ENCODE measurements around the gene GLYATL1.

Gene GLYATL1

GRCh38 chr11:58926695-58927094, 12.6 kb upstream of the GLYATL1 start:
- Histone ChIP-seq H3K36me3 (ENCODE audit: insufficient read depth, insufficient read length, low read length) (no peaks in the 10 kb centered on the region), H3K9ac (ENCODE audit: insufficient read length, low read depth) (no peak overlapping the region), H3K4me3 (ENCODE audit: insufficient read length, low read depth) (no peak overlapping the region), H3K27me3 (ENCODE audit: insufficient read depth, insufficient read length) (no peaks in the 10 kb centered on the region), H3K4me1 (ENCODE audit: insufficient read depth, insufficient read length) (no peaks in the 10 kb centered on the region), H3K9me3 (ENCODE audit: insufficient read depth, low read length) (no peaks in the 10 kb centered on the region)
- no peak for DNase-seq (ENCODE audit: low read depth, low spot score)
- TF ChIP-seq YY1 (IDR thresholded peaks at IDR 0.05; ENCODE audit: insufficient read depth, insufficient read length) (no peak), SUZ12 (IDR thresholded peaks at IDR 0.05; ENCODE audit: extremely low read depth, insufficient read depth, insufficient read length) (no peak), ZNF274 (IDR thresholded peaks at IDR 0.05; ENCODE audit: low read depth, low read length) (no peak)

DNA sequence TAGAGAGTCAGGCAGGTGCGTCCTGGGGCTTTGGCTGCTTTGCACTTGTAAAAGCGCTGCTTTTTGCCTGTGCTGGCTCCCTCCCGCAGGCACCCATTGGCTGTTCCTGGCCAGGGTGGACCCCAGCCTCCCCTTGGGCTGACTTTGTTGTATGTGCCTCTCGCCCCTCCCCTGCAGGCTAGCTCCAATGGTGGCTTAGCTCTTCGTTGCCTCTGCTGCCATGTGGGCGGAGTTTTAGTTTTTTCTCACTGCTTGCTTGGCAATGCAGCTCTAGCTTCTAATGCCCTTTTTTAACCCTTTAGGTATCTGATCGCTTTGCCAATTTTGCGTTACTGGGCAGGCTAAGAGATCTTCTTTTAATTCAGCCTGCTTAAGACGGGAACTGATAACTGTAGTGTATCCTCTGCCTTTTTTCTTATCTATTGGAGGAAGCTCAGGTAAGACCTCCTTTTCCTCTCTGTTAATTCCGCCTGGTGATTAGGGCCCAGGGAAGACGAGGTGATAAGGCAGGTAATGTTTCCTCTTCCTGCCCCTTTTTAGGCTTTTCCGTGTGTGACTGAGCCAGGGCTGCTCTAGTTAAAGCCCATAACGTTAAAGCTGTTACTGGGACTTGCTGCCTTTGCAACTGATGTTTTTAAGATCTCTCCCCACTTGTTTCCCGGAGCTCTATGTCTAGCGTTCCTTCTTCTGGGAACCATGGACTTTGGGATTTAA, 11.7 kb upstream of the GLYATL1 start:
- no peaks in the 10 kb centered on the region for H3K4me1 ChIP-seq (ENCODE audit: insufficient read depth, insufficient read length)
- no peaks in the 10 kb centered on the region for H3K36me3 ChIP-seq (ENCODE audit: insufficient read depth, insufficient read length, low read length)
- TF ChIP-seq SUZ12 (IDR thresholded peaks at IDR 0.05; ENCODE audit: extremely low read depth, insufficient read depth, insufficient read length) (no peak), YY1 (IDR thresholded peaks at IDR 0.05; ENCODE audit: insufficient read depth, insufficient read length) (no peak)
- DNase-seq (ENCODE audit: low read depth, low spot score), result peak; percentile 84
- no peak overlapping the region for H3K4me3 ChIP-seq (ENCODE audit: insufficient read length, low read depth)
- no peak overlapping the region for H3K9ac ChIP-seq (ENCODE audit: insufficient read length, low read depth)
- no peaks in the 10 kb centered on the region for H3K9me3 ChIP-seq (ENCODE audit: insufficient read depth, low read length)
- no peaks in the 10 kb centered on the region for H3K27me3 ChIP-seq (ENCODE audit: insufficient read depth, insufficient read length)

DNA sequence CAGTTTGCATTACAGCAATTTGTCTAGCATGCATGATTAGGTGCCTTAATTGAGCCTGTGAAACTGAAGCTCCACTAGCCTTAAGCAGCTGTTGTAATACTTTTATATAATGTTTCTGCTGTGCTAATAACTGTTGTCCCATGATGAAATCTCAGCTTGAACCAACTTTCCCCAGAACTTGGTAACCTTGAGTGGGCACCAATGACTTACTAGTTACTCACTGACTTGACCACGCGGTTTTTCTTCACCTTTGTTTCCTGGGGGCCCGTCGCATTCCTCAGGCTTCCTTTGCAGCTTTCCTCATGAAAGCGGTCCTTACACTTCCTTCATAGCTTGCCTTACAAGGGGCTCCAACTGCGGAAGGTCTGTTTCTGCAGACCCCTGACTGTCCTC, 11.2 kb upstream of the GLYATL1 start:
- Histone ChIP-seq H3K9me3 (ENCODE audit: insufficient read depth, low read length) (no peaks in the 10 kb centered on the region), H3K27me3 (ENCODE audit: insufficient read depth, insufficient read length) (no peaks in the 10 kb centered on the region), H3K4me3 (ENCODE audit: insufficient read length, low read depth) (no peak overlapping the region), H3K9ac (ENCODE audit: insufficient read length, low read depth) (no peak overlapping the region), H3K4me1 (ENCODE audit: insufficient read depth, insufficient read length) (no peaks in the 10 kb centered on the region), H3K36me3 (ENCODE audit: insufficient read depth, insufficient read length, low read length) (no peaks in the 10 kb centered on the region)
- TF ChIP-seq SUZ12 (IDR thresholded peaks at IDR 0.05; ENCODE audit: extremely low read depth, insufficient read depth, insufficient read length) (no peak), YY1 (IDR thresholded peaks at IDR 0.05; ENCODE audit: insufficient read depth, insufficient read length) (no peak), ZNF274 (IDR thresholded peaks at IDR 0.05; ENCODE audit: low read depth, low read length) (no peak)
- no peak for DNase-seq (ENCODE audit: low read depth, low spot score)

- Histone ChIP-seq H3K9ac (ENCODE audit: insufficient read length, low read depth) (no peak overlapping the region), H3K4me3 (ENCODE audit: insufficient read length, low read depth) (no peak overlapping the region), H3K9me3 (ENCODE audit: insufficient read depth, low read length) (no peaks in the 10 kb centered on the region), H3K36me3 (ENCODE audit: insufficient read depth, insufficient read length, low read length) (no peaks in the 10 kb centered on the region), H3K27me3 (ENCODE audit: insufficient read depth, insufficient read length) (no peaks in the 10 kb centered on the region), H3K4me1 (ENCODE audit: insufficient read depth, insufficient read length) (no peaks in the 10 kb centered on the region)
- no peak for DNase-seq (ENCODE audit: low read depth, low spot score)
- TF ChIP-seq SUZ12 (IDR thresholded peaks at IDR 0.05; ENCODE audit: extremely low read depth, insufficient read depth, insufficient read length) (no peak), YY1 (IDR thresholded peaks at IDR 0.05; ENCODE audit: insufficient read depth, insufficient read length) (no peak), ZNF274 (IDR thresholded peaks at IDR 0.05; ENCODE audit: low read depth, low read length) (no peak)
These were observed 10.6 kb upstream of the GLYATL1 start for GRCh38 chr11:58928691-58929090.

DNA sequence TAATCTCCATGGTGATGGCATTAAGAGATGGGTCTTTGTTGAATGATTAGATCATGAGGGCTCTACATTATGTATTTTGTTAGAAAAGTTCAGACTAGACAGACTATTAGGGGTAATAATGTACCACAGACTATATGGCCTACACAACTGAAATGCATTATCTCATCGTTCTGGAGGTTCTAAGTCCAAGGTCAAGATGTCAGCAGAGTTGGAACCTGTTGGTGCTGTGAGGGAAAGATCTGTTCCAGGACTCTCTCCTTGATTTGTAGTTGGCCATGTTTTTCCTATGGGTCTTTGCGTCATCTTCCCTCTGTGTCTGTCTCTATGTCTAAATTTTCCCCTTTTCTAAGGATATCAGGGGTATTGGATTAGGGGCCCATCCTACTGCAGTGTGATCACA, 8.4 kb upstream of the GLYATL1 start:
- no peaks in the 10 kb centered on the region for H3K4me1 ChIP-seq (ENCODE audit: insufficient read depth, insufficient read length)
- no peaks in the 10 kb centered on the region for H3K9me3 ChIP-seq (ENCODE audit: insufficient read depth, low read length)
- H3K27me3 ChIP-seq (ENCODE audit: insufficient read depth, insufficient read length), result no peaks in the 10 kb centered on the region
- no peak overlapping the region for H3K9ac ChIP-seq (ENCODE audit: insufficient read length, low read depth)
- no peaks in the 10 kb centered on the region for H3K36me3 ChIP-seq (ENCODE audit: insufficient read depth, insufficient read length, low read length)
- no peak overlapping the region for H3K4me3 ChIP-seq (ENCODE audit: insufficient read length, low read depth)
- no peak for DNase-seq (ENCODE audit: low read depth, low spot score)
- TF ChIP-seq ZNF274 (IDR thresholded peaks at IDR 0.05; ENCODE audit: low read depth, low read length) (no peak), YY1 (IDR thresholded peaks at IDR 0.05; ENCODE audit: insufficient read depth, insufficient read length) (no peak), SUZ12 (IDR thresholded peaks at IDR 0.05; ENCODE audit: extremely low read depth, insufficient read depth, insufficient read length) (no peak)

- no peaks in the 10 kb centered on the region for H3K27me3 ChIP-seq (ENCODE audit: insufficient read depth, insufficient read length)
- H3K4me3 ChIP-seq (ENCODE audit: insufficient read length, low read depth), result no peak overlapping the region
- no peaks in the 10 kb centered on the region for H3K4me1 ChIP-seq (ENCODE audit: insufficient read depth, insufficient read length)
- no peak overlapping the region for H3K9ac ChIP-seq (ENCODE audit: insufficient read length, low read depth)
- no peak for DNase-seq (ENCODE audit: low read depth, low spot score)
- H3K9me3 ChIP-seq (ENCODE audit: insufficient read depth, low read length), result no peaks in the 10 kb centered on the region
- no peak for TF ChIP-seq SUZ12 (IDR thresholded peaks at IDR 0.05; ENCODE audit: extremely low read depth, insufficient read depth, insufficient read length)
- no peak for TF ChIP-seq YY1 (IDR thresholded peaks at IDR 0.05; ENCODE audit: insufficient read depth, insufficient read length)
- TF ChIP-seq ZNF274 (IDR thresholded peaks at IDR 0.05; ENCODE audit: low read depth, low read length), result no peak
- no peaks in the 10 kb centered on the region for H3K36me3 ChIP-seq (ENCODE audit: insufficient read depth, insufficient read length, low read length)
These were observed 5.6 kb upstream of the GLYATL1 start for GRCh38 chr11:58933661-58934060.

DNA sequence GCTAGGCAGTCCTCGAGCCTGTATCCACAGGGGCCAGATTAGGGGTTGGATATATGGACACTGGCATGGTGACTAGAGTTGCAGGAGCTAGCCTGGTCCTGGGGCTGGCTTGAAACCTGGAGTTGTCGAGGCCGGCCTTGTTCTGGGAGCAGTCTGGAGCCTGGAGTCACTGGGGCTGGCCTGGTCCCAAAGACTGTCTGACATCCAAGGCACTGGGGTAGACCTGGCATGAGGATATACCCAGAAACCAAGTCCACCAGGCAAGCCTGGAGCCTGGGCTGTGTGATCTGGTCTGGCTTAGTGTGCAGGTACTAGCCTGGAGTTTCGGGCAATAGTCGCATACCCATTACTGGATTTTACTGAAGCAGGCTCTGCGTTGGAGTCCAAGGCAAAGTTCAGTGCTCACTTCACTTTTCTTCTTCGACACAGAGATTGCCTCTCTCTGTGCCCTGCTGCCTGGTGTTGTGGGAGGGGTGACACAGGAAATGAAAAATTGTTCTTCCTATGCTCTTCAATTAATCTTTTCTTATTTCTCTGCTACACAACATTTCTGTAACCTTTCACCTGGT, 4.3 kb upstream of the GLYATL1 start:
- H3K9ac ChIP-seq (ENCODE audit: insufficient read length, low read depth), result no peak overlapping the region
- H3K4me1 ChIP-seq (ENCODE audit: insufficient read depth, insufficient read length), result no peaks in the 10 kb centered on the region
- H3K4me3 ChIP-seq (ENCODE audit: insufficient read length, low read depth), result no peak overlapping the region
- no peak for DNase-seq (ENCODE audit: low read depth, low spot score)
- no peaks in the 10 kb centered on the region for H3K27me3 ChIP-seq (ENCODE audit: insufficient read depth, insufficient read length)
- no peaks in the 10 kb centered on the region for H3K9me3 ChIP-seq (ENCODE audit: insufficient read depth, low read length)
- no peaks in the 10 kb centered on the region for H3K36me3 ChIP-seq (ENCODE audit: insufficient read depth, insufficient read length, low read length)
- TF ChIP-seq SUZ12 (IDR thresholded peaks at IDR 0.05; ENCODE audit: extremely low read depth, insufficient read depth, insufficient read length), result no peak
- TF ChIP-seq ZNF274 (IDR thresholded peaks at IDR 0.05; ENCODE audit: low read depth, low read length), result no peak
- no peak for TF ChIP-seq YY1 (IDR thresholded peaks at IDR 0.05; ENCODE audit: insufficient read depth, insufficient read length)

Data from NT2/D1 (cell line).